Breast epithelium (tissue), 4 donors: Measurements from ENCODE around the gene GMPR. TPM values are rescaled to one million over a fixed set of nuclear protein-coding genes. Genes with fewer than 3 reads are reported as not detected.
"Not testable (repeated sequence)": the region's sequence is repeated elsewhere in the genome, so short reads cannot be mapped to it uniquely, and the experiment has no call there.

ENCODE experiments used
- DNase-seq, 2 donors: peaks; one replicate each; pipeline ENCODE4 v3.0.0-alpha.2; 2019; ENCODE audit warnings: low spot score in 2 of 2
- H3K27ac ChIP-seq, 2 donors: fragments of 200-600 bp; sonication (generic) in 1 of 2; one replicate each; pipeline ENCODE4 v1.5.1; 2016 to 2019; ENCODE audit warnings: mild to moderate bottlenecking in 1 of 2
- H3K27me3 ChIP-seq, 2 donors: fragments of 200-600 bp; sonication (generic) in 1 of 2; one replicate each; pipeline versions ENCODE4 v1.5.1 to v1.6.0; 2017 to 2019; ENCODE audit warnings: control low read depth in 1 of 2, mild to moderate bottlenecking in 1 of 2
- H3K36me3 ChIP-seq: fragments of 200-600 bp; one replicate; pipeline ENCODE4 v1.5.1; 2019
- H3K4me1 ChIP-seq, 2 donors: fragments of 200-600 bp; sonication (generic); one replicate each; pipeline ENCODE4 v1.5.1; 2016 to 2019; ENCODE audit warnings: control low read depth in 1 of 2
- H3K4me3 ChIP-seq, 3 donors: fragments of 200-600 bp; sonication (generic); 1 replicate in 2 of 3; 2 replicates in 1 of 3; pipeline ENCODE4 v1.5.1; 2016 to 2019; ENCODE audit warnings: mild to moderate bottlenecking in 3 of 3, moderate library complexity in 2 of 3
- H3K9me3 ChIP-seq, 2 donors: fragments of 200-600 bp; sonication (generic) in 1 of 2; one replicate each; pipeline ENCODE4 v1.5.1; 2016 to 2019; ENCODE audit warnings: control low read depth in 1 of 2
- CTCF ChIP-seq, 3 donors: fragments of 450-650 bp; IDR thresholded peaks; one replicate each; pipeline ENCODE4 v1.5.1; 2016 to 2017; ENCODE audit warnings: antibody characterized with exemption in 3 of 3, mild to moderate bottlenecking in 3 of 3, moderate library complexity in 3 of 3
- POLR2A ChIP-seq: fragments of 450-650 bp; IDR thresholded peaks from one replicate; pipeline ENCODE4 v1.6.1; 2016; ENCODE audit warnings: antibody characterized with exemption, mild to moderate bottlenecking, moderate library complexity
- POLR2AphosphoS5 ChIP-seq, 3 donors: sonication (generic); formaldehyde crosslinking; IDR thresholded peaks; one replicate each; pipeline ENCODE4 v1.6.1; 2017; ENCODE audit warnings: antibody characterized with exemption in 3 of 3
- intact Hi-C: fragments of 100-400 bp; cut with DNase I; formaldehyde crosslinking; loops from one replicate; pipeline ENCODE4 v1.15.1; 2023; ENCODE audit warnings: low total_unique reads
- total RNA-seq, 3 donors: library from RNA; depleted of rRNA; stranded (reverse); fragments of >200 nt; gene quantifications; one replicate each; pipeline ENCODE4 v1.1.0, GENCODE V29; 2016

The GMPR gene
- total RNA-seq, 3 donors from 2014 or later: 4.3 to 16.4 (median 5.9) TPM

- Histone ChIP-seq H3K27me3 (no peaks in the 10 kb centered on the region), H3K36me3 (no peaks in the 10 kb centered on the region), H3K4me3 (no peak overlapping the region), H3K4me1 (no peaks in the 10 kb centered on the region), H3K9me3 (no peaks in the 10 kb centered on the region), H3K27ac (peak overlapping the region; percentile 73 to 78)
- peak in 1 of 2 donors; percentile 50 for DNase-seq
- TF ChIP-seq POLR2AphosphoS5 (IDR thresholded peaks at IDR 0.05): no peak
- TF ChIP-seq CTCF (IDR thresholded peaks at IDR 0.05): no peak
- no peak for TF ChIP-seq POLR2A
- intact Hi-C loops: no loop called here
Observed at GRCh38 chr6:16257999-16258708, 19.8 kb downstream of the GMPR start.

GRCh38 chr6:16258709-16259075, 20.3 kb downstream of the GMPR start:
- Histone ChIP-seq H3K4me1 (no peaks in the 10 kb centered on the region), H3K4me3 (no peak overlapping the region), H3K36me3 (no peaks in the 10 kb centered on the region), H3K9me3 (no peaks in the 10 kb centered on the region), H3K27me3 (no peaks in the 10 kb centered on the region), H3K27ac (peak overlapping the region; percentile 73 to 78)
- TF ChIP-seq CTCF (IDR thresholded peaks at IDR 0.05) (no peak), POLR2AphosphoS5 (IDR thresholded peaks at IDR 0.05) (no peak), POLR2A (no peak)
- intact Hi-C loops: no loop called here
- DNase-seq: no peak

- H3K4me1 ChIP-seq, H3K36me3 ChIP-seq, intact Hi-C loops: not testable (repeated sequence)
Observed at GRCh38 chr6:16259604-16260003, 21.2 kb downstream of the GMPR start.

GRCh38 chr6:16260602-16261001, 22.2 kb downstream of the GMPR start:
- H3K4me1 ChIP-seq, intact Hi-C loops, H3K27me3 ChIP-seq, H3K4me3 ChIP-seq, H3K36me3 ChIP-seq, H3K27ac ChIP-seq, H3K9me3 ChIP-seq, DNase-seq: not testable (repeated sequence)

More at GRCh38 chr6:16259604-16260003, 21.2 kb downstream of the GMPR start:
- H3K27ac ChIP-seq: peak overlapping the region in 1 of 2 donors; percentile 73
- DNase-seq, H3K9me3 ChIP-seq, H3K27me3 ChIP-seq, H3K4me3 ChIP-seq: not testable (repeated sequence)

- intact Hi-C loops, H3K4me3 ChIP-seq, H3K27ac ChIP-seq, H3K4me1 ChIP-seq, H3K36me3 ChIP-seq, H3K27me3 ChIP-seq, H3K9me3 ChIP-seq, DNase-seq: not testable (repeated sequence)
Observed at GRCh38 chr6:16262773-16263172, 24.4 kb downstream of the GMPR start.

- H3K27me3 ChIP-seq, H3K4me1 ChIP-seq, H3K4me3 ChIP-seq, H3K36me3 ChIP-seq, H3K27ac ChIP-seq, intact Hi-C loops, DNase-seq, H3K9me3 ChIP-seq: not testable (repeated sequence)
Observed at GRCh38 chr6:16263464-16264099, 25.2 kb downstream of the GMPR start.

GRCh38 chr6:16264785-16265184, 26.4 kb downstream of the GMPR start:
- TF ChIP-seq POLR2AphosphoS5 (IDR thresholded peaks at IDR 0.05): no peak
- no peak for TF ChIP-seq CTCF (IDR thresholded peaks at IDR 0.05)
- no peak for TF ChIP-seq POLR2A
- no peaks in the 10 kb centered on the region for H3K9me3 ChIP-seq
- intact Hi-C loops: no loop called here
- H3K36me3 ChIP-seq: no peaks in the 10 kb centered on the region
- H3K4me1 ChIP-seq: no peaks in the 10 kb centered on the region
- no peak overlapping the region for H3K27ac ChIP-seq
- H3K27me3 ChIP-seq: no peaks in the 10 kb centered on the region
- no peak overlapping the region for H3K4me3 ChIP-seq
- DNase-seq: no peak
